ENCODE data around the gene TRAF3IP3.

Gene TRAF3IP3

GRCh38 chr1:209809611-209810010 lies 53.8 kb downstream of the TRAF3IP3 start:
- H3K27ac ChIP-seq, result no peak overlapping the region
- TF ChIP-seq CTCF (conservative IDR thresholded peaks at IDR 0.05), result no peak

DNA sequence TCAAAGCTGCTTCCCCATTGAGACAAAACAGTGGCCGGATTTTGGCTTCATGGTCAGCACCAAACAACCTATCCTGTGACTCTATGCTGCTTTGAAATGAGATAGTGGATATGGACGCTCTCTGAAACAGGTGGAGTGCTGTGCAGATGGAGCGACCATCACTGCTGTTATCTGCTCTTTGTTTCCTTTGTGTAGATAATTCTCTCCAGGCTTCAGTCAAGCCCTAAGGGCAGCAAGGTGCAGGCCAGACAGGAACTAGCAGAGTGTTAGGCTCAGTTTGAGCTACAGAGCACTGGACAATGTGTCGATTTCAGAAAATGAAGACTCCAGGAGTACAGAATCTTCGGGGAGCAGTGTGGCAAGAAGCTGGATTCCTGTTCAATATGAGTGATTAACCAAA lies 54.9 kb downstream of the TRAF3IP3 start:
- no peak for TF ChIP-seq CTCF (conservative IDR thresholded peaks at IDR 0.05)
- H3K27ac ChIP-seq, result no peak overlapping the region

DNA sequence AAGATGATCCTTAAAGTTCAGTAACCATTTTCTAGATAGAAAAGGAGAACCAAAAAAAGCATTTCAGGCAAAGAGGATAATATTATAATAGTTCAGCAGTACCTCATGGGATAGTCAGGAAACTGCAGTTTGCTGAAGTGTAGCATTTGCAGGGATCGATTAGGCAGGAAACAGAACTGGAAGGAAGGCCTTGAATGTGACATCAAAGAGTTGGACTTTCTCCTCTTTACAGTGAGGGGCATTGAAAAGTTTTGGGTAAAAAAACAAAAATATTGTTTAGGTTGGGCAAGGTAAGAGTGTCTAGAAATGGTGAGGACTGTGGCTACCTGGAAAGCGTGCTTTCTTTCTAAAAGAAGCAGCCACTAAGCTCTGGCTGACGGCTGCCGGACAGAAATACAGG lies 58.0 kb downstream of the TRAF3IP3 start:
- no peak for TF ChIP-seq CTCF (conservative IDR thresholded peaks at IDR 0.05)
- H3K27ac ChIP-seq, result no peak overlapping the region

GRCh38 chr1:209815490-209815889 lies 59.6 kb downstream of the TRAF3IP3 start:
- H3K27ac ChIP-seq, result no peak overlapping the region
- TF ChIP-seq CTCF (conservative IDR thresholded peaks at IDR 0.05), result no peak

DNA sequence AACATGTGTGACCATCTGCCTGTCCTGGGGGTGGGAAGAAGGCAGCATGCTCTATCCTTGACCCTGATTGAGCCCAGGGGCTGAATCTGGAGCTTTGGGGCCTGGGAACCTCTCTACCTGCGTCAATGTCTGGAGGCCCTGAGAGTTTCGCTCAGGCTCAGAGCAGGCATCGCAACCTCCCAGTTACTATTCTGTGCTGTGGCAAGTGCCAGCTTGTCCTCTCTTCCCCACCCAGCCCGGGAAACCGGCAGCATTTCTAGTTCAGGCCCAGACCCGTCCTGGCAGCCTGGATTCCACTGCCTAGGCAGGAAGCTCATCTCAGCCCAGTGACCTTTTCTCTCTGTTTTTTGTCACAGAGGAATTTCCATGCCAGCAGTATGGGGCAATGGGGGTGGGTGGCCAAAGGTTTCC lies 60.1 kb downstream of the TRAF3IP3 start:
- no peak overlapping the region for H3K27ac ChIP-seq
- TF ChIP-seq CTCF (conservative IDR thresholded peaks at IDR 0.05), result no peak

GRCh38 chr1:209816923-209817322 lies 61.1 kb downstream of the TRAF3IP3 start:
- no peak overlapping the region for H3K27ac ChIP-seq

GRCh38 chr1:209817691-209818090 lies 61.8 kb downstream of the TRAF3IP3 start:
- no peak overlapping the region for H3K27ac ChIP-seq
- no peak for TF ChIP-seq CTCF (conservative IDR thresholded peaks at IDR 0.05)

More at GRCh38 chr1:209816923-209817322, 61.1 kb downstream of the TRAF3IP3 start:
- TF ChIP-seq CTCF (conservative IDR thresholded peaks at IDR 0.05), result no peak

DNA sequence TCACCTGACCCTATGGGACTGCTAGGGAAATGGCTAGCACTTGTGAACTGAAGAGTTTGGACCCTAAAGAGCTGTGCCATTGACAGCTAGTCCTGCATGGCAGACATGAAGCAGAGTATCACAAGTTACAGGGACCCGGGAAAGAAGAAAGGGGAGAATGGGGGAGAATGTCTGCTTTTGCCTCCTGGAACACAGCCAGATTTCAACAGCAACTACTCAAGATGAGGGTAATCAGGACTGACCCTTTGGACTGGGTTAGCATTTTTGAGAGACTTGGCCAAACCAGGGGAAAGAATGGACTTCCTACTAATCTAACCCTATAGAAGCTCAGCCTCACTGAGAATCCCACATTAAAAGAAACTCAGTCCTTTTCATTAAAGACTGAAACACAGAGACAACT lies 63.2 kb downstream of the TRAF3IP3 start:
- H3K27ac ChIP-seq, result no peak overlapping the region
- TF ChIP-seq CTCF (conservative IDR thresholded peaks at IDR 0.05), result no peak
